AG09309 (cell line): ENCODE data around the gene PREX1.
"Not testable (repeated sequence)": the region's sequence is repeated elsewhere in the genome, so short reads cannot be mapped to it uniquely, and the experiment has no call there.

Experiments used
- DNase-seq: peaks from one replicate; pipeline ENCODE4 v3.0.0-alpha.2; 2010; ENCODE audit warnings: low read depth
- H3K4me3 ChIP-seq: 2 replicates; pipeline ENCODE4 v1.5.1; 2011; ENCODE audit warnings: mild to moderate bottlenecking, low read depth, low read length, moderate library complexity; ENCODE audit not compliant: control insufficient read depth
- TF ChIP-seq, protein P1 (sequence below): IDR thresholded peaks from 2 replicates; pipeline ENCODE4 v1.5.1; 2011; ENCODE audit warnings: mild to moderate bottlenecking, low read depth, low read length, inconsistent platforms; ENCODE audit not compliant: insufficient read depth, control insufficient read depth; ENCODE audit errors: missing control alignments

Gene PREX1

GRCh38 chr20:48847498-48848205 is 19.9 kb upstream of the PREX1 start:
- TF ChIP-seq, protein P1, sequence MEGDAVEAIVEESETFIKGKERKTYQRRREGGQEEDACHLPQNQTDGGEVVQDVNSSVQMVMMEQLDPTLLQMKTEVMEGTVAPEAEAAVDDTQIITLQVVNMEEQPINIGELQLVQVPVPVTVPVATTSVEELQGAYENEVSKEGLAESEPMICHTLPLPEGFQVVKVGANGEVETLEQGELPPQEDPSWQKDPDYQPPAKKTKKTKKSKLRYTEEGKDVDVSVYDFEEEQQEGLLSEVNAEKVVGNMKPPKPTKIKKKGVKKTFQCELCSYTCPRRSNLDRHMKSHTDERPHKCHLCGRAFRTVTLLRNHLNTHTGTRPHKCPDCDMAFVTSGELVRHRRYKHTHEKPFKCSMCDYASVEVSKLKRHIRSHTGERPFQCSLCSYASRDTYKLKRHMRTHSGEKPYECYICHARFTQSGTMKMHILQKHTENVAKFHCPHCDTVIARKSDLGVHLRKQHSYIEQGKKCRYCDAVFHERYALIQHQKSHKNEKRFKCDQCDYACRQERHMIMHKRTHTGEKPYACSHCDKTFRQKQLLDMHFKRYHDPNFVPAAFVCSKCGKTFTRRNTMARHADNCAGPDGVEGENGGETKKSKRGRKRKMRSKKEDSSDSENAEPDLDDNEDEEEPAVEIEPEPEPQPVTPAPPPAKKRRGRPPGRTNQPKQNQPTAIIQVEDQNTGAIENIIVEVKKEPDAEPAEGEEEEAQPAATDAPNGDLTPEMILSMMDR, result no peak

DNA sequence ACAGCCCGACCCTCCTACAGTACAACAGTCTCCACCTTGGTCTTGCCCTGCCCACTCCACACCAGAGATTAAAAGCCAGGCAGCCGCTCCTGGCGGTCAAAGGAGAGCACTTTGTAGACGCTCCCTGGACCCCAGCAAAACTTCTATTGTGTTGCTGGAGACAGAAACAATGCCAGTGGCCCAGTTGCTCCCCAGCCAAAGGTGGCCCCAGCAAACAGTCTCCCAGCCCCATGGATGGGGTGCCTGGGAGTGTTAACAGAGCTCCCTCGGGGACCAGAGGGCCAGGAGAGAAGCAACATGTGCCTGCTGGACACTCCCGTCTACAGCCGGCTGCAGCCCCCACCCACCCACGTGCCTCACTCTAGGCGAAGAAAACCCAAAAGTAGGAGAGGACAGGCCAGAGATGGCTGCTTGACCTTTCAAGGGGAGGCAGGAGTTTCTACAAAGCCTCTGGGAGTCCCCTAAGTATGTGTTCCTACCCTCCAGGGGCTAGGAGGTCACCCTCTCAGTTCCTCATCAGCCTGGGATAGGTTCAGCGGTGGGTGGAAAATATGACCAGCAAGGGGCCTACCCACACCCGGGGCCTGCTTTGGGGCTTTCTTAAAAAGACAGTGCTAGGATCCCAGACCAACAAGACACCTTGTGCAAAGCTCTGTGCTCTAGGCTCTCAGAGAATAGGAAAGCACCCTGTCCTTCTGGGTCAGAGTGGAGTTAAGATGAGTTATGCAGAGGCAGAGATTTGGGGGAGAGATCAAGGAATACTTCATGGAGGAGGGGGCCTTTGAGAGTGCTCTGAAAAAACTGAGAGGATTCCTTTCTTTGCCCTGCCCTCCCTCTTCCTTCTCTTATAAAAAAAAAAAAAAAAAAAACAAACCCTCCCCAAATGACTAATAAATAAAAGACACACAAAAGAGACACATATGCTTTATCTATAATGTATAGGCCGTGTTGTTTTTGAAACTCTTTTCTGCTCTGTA is 19.0 kb upstream of the PREX1 start:
- TF ChIP-seq, protein P1, result no peak
- no peak overlapping the region for H3K4me3 ChIP-seq
- no peak for DNase-seq

More at GRCh38 chr20:48847498-48848205, 19.9 kb upstream of the PREX1 start:
- H3K4me3 ChIP-seq, result no peak overlapping the region
- no peak for DNase-seq

DNA sequence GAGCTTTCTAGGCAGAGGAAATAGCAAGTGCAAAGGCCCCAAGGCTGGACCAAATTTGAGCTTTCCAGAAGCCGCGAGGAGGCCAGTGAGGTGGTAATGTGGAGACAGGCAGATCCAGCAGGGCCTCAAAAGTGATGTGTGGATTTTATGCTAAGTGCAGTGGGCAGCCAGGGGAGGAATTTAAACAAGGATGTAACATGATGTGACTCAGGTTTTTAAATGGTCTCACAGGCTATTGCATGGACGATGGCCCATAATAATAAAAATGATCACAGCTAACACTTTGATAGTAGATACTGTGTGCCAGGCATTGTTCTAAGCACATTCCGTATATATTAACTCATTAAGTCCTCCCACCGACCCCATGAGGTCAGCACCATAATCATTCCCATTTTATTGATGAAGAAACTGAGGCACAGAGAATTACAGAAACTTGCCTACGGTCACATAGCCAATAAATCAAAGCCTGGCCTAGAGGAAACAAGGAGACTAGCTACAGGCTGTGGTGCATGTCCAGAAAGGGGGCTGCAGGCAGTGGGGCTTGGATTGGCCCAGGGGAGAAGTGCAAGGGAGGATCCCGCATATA is 18.0 kb upstream of the PREX1 start:
- TF ChIP-seq, protein P1, result no peak
- H3K4me3 ChIP-seq, result no peak overlapping the region
- DNase-seq, result no peak

- H3K4me3 ChIP-seq, result no peak overlapping the region
- no peak for DNase-seq
- TF ChIP-seq, protein P1, result no peak
These were observed 17.2 kb upstream of the PREX1 start for GRCh38 chr20:48844996-48845395.

- DNase-seq, H3K4me3 ChIP-seq: not testable (repeated sequence)
These were observed 16.1 kb upstream of the PREX1 start for GRCh38 chr20:48843896-48844295.

DNA sequence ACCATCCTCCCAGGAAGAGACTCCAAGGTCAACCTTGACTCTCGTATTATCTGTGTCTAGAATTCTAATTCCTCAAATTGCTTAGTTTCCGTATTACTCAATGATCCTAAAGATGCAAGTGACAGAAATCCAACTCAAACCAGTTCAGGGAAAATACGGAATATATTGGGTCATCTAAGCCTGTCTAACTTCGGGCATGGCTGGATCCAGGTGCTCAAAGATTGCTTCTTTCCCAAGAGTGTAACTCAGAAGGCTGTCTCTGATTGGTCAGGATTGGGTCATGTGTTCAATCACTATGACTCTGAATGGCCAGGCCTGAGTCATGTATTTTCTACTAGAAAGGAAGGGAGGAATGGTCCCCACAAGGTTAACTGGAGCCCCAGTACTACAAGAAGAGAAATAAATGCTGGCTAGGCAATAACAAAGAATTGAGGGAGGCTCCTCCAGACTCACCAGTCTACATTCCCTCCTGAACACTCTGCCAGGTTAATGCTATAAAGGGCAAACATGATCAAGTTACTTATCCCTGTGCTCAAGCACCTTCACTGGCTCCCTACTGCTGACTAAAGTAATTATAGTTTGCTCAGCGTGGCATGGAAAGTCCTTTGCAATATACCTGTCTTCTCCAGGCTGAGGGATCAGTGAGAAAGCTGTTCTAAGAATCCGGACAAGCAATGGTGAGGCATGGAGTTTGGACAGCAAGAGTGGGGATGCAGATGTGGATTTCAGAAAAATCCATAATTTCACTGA is 15.4 kb upstream of the PREX1 start:
- no peak for DNase-seq
- TF ChIP-seq, protein P1, result no peak
- no peak overlapping the region for H3K4me3 ChIP-seq
